Hepatocyte (in vitro differentiated cells): ENCODE data around the gene SSPN. TPM values are rescaled to one million over a fixed set of nuclear protein-coding genes. Genes with fewer than 3 reads are reported as not detected.

ENCODE experiments used
- DNase-seq: peaks from one replicate; pipeline ENCODE4 v3.0.0-alpha.2; 2016; ENCODE audit warnings: low spot score
- H2AFZ ChIP-seq: fragments of 200-600 bp; sonication (generic); 2 replicates; pipeline ENCODE4 v1.6.0; 2016; ENCODE audit warnings: antibody characterized with exemption, mild to moderate bottlenecking
- H3K27ac ChIP-seq: fragments of 200-600 bp; sonication (generic); 2 replicates; pipeline ENCODE4 v1.5.1; 2016; ENCODE audit warnings: mild to moderate bottlenecking
- H3K27me3 ChIP-seq: fragments of 200-600 bp; sonication (generic); 2 replicates; pipeline ENCODE4 v1.6.1; 2016
- H3K36me3 ChIP-seq: fragments of 200-600 bp; sonication (generic); replicated peaks from 2 replicates; pipeline ENCODE4 v1.5.1; 2016; ENCODE audit warnings: low read depth; ENCODE audit not compliant: insufficient read depth
- H3K4me1 ChIP-seq: fragments of 200-600 bp; sonication (generic); 2 replicates; pipeline ENCODE4 v1.5.1; 2016; ENCODE audit warnings: mild to moderate bottlenecking, moderate library complexity; ENCODE audit not compliant: insufficient read depth
- H3K4me2 ChIP-seq: fragments of 200-600 bp; sonication (generic); 2 replicates; pipeline ENCODE4 v1.6.0; 2016
- H3K4me3 ChIP-seq: fragments of 200-600 bp; sonication (generic); 2 replicates; pipeline ENCODE4 v1.5.1; 2016; ENCODE audit warnings: mild to moderate bottlenecking
- H3K79me2 ChIP-seq: fragments of 200-600 bp; sonication (generic); 2 replicates; pipeline ENCODE4 v1.6.0; 2017; ENCODE audit warnings: mild to moderate bottlenecking
- H3K9me2 ChIP-seq: fragments of 200-600 bp; sonication (generic); replicated peaks from 2 replicates; pipeline ENCODE4 v1.6.0; 2017; ENCODE audit warnings: mild to moderate bottlenecking; ENCODE audit not compliant: insufficient read depth
- H3K9me3 ChIP-seq: fragments of 200-600 bp; sonication (generic); 2 replicates; pipeline ENCODE4 v1.5.1; 2016; ENCODE audit warnings: low read depth, mild to moderate bottlenecking
- H4K20me1 ChIP-seq: fragments of 200-600 bp; sonication (generic); 2 replicates; pipeline ENCODE4 v1.6.0; 2016; ENCODE audit warnings: mild to moderate bottlenecking; ENCODE audit not compliant: insufficient read depth, poor library complexity, severe bottlenecking
- EZH2 ChIP-seq: fragments of 200-600 bp; sonication (generic); IDR thresholded peaks from 2 replicates; pipeline ENCODE4 v1.6.1; 2016; ENCODE audit warnings: antibody characterized with exemption, mild to moderate bottlenecking, borderline replicate concordance
- EZH2phosphoT487 ChIP-seq: fragments of 200-600 bp; sonication (generic); IDR thresholded peaks from one replicate; pipeline ENCODE4 v1.6.1; 2018; ENCODE audit warnings: antibody characterized with exemption, mild to moderate bottlenecking, low read depth, moderate library complexity; ENCODE audit not compliant: unreplicated experiment, severe bottlenecking
- WGBS: methylation state at CpG from one replicate; pipeline ENCODE4 v1.1.6; 2016; ENCODE audit warnings: low lambda C conversion rate; ENCODE audit errors: missing lambda C conversion rate; 5-methylcytosine and 5-hydroxymethylcytosine counted together
- polyA plus RNA-seq: library from polyadenylated mRNA; unstranded; fragments of >200 nt; fragmentation: Nextera tagmentation; extraction: Ambion mirVana; gene quantifications from 2 replicates; pipeline ENCODE4 v1.2.1, GENCODE V29; 2016
- total RNA-seq: library from RNA; depleted of rRNA; stranded (reverse); fragments of >200 nt; gene quantifications from 2 replicates; pipeline ENCODE4 v1.2.3, GENCODE V29; 2014
- TF ChIP-seq, protein P1 (sequence below): fragments of 200-600 bp; sonication (generic); IDR thresholded peaks from 2 replicates; pipeline ENCODE4 v1.5.1; 2016; ENCODE audit warnings: antibody characterized with exemption, mild to moderate bottlenecking; ENCODE audit not compliant: poor library complexity

Gene SSPN
- total and polyA plus RNA-seq, 2 experiments from 2014 or later: 1.7 to 12.5 TPM

DNA sequence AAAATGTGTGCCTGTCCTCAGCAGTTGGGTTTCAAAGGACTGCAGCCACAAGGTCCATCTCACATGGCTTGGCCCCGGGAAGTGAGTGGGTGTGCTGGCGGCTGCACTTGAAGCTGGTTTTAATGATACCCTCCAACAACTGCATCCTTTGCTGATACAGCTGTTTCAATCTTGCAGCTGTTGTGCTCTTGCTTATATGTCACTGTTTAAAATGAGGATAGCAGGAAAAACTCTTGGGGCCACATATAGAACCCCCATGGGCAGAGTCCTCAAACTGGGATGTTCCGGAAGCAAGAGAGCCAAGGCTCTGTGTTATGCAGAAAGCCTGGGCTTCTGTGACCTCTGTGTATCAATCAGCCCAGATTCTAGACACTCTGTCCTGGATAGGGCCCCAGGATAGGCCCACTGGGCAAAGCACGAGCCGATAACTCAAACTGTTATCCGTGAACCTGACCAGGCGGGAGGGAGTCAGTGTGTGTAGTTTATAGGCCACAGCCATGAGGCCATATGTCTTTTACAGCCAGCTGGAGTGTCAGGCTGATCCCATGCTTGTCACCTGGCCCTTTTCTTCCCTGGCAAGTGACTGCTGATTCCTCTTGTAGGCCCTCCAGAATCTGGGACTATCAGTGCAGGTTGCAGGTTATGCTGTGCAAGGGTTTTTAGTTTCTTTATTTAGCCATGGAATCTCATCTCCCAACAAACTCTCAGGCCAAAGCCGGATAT is 74.3 kb downstream of the SSPN start:
- no peak overlapping the region for H3K4me3 ChIP-seq
- no peaks in the 10 kb centered on the region for H3K36me3 ChIP-seq
- H4K20me1 ChIP-seq: no peaks in the 10 kb centered on the region
- H3K27me3 ChIP-seq: no peaks in the 10 kb centered on the region
- TF ChIP-seq, protein P1, sequence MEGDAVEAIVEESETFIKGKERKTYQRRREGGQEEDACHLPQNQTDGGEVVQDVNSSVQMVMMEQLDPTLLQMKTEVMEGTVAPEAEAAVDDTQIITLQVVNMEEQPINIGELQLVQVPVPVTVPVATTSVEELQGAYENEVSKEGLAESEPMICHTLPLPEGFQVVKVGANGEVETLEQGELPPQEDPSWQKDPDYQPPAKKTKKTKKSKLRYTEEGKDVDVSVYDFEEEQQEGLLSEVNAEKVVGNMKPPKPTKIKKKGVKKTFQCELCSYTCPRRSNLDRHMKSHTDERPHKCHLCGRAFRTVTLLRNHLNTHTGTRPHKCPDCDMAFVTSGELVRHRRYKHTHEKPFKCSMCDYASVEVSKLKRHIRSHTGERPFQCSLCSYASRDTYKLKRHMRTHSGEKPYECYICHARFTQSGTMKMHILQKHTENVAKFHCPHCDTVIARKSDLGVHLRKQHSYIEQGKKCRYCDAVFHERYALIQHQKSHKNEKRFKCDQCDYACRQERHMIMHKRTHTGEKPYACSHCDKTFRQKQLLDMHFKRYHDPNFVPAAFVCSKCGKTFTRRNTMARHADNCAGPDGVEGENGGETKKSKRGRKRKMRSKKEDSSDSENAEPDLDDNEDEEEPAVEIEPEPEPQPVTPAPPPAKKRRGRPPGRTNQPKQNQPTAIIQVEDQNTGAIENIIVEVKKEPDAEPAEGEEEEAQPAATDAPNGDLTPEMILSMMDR: no peak
- no peak for TF ChIP-seq EZH2
- TF ChIP-seq EZH2phosphoT487: no peak
- H3K4me2 ChIP-seq: no peak overlapping the region
- H3K4me1 ChIP-seq: peaks cover 22% of the 10 kb centered on the region
- 90% methylated on average over 8 of the region's 8 CpGs for WGBS
- H3K27ac ChIP-seq: no peak overlapping the region
- H3K79me2 ChIP-seq: no peaks in the 10 kb centered on the region
- no peaks in the 10 kb centered on the region for H3K9me3 ChIP-seq
- DNase-seq: no peak
- H3K9me2 ChIP-seq: no peaks in the 10 kb centered on the region
- H2AFZ ChIP-seq: no peak overlapping the region

DNA sequence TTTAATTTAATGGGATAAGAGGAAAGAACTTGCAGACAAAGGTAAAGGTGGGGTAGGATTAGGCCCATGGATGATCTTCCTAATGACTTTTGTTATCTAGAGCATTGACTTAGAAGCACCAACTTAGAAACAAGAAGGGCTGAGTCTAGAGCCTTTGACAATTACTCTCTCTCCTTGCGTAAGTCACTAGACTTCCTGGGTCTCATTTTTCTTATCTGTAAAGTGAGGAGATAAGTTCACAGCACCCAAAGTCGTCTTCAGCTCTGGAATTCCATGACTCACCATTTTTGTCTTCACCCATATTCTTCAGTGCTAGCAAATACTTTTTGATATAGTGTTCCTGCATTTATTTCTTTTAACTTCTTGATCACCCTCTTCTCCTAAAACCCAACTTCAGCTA is 75.7 kb downstream of the SSPN start:
- no peak overlapping the region for H3K4me2 ChIP-seq
- WGBS: 50% methylated on average over 2 of the region's 2 CpGs

DNA sequence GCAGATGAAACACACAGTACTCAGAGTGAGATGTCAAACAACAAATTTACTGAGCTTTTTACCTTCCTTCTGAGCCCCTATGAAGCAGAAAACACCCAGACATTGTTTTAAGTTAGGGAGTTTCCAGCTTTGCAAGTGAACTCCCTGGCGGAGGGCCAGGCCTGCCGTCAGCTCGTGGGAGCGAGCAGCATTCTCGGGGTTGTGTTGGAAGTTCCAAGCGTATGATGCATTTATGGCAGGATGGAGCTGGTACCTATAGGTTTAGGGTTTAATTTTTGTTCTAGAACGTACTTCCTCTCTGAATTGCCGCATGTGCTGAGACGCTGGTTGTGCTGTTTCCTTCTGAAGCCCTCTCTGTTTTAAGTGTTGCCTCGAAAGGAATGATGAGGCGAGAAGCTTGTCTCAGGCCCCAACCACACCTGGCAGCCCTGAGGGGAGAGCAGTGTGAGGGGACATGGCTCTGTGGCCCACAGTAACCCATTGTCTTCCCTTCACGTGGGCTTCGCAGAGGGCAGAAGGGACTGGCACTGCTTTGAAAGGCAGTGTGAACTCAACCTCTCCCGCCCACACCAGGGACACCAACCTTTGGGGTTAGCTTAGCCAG is 76.6 kb downstream of the SSPN start:
- 70% methylated on average over 14 of the region's 14 CpGs for WGBS
- H3K27ac ChIP-seq: no peak overlapping the region
- no peaks in the 10 kb centered on the region for H3K79me2 ChIP-seq
- TF ChIP-seq, protein P1: no peak
- TF ChIP-seq EZH2 (no peak), EZH2phosphoT487 (no peak)
- DNase-seq: peak; percentile 82
- H3K36me3 ChIP-seq: no peaks in the 10 kb centered on the region
- H3K9me2 ChIP-seq: no peaks in the 10 kb centered on the region
- no peaks in the 10 kb centered on the region for H3K9me3 ChIP-seq
- H3K4me3 ChIP-seq: no peak overlapping the region
- H2AFZ ChIP-seq: no peak overlapping the region
- peaks cover 31% of the 10 kb centered on the region for H3K4me1 ChIP-seq
- H4K20me1 ChIP-seq: no peaks in the 10 kb centered on the region
- H3K27me3 ChIP-seq: no peaks in the 10 kb centered on the region
- H3K4me2 ChIP-seq: no peak overlapping the region

More for the DNA sequence above, 75.7 kb downstream of the SSPN start:
- no peak overlapping the region for H3K4me3 ChIP-seq
- TF ChIP-seq EZH2: no peak
- TF ChIP-seq, protein P1: no peak
- no peaks in the 10 kb centered on the region for H3K9me2 ChIP-seq
- H2AFZ ChIP-seq: no peak overlapping the region
- H3K4me1 ChIP-seq: peaks cover 31% of the 10 kb centered on the region
- H4K20me1 ChIP-seq: no peaks in the 10 kb centered on the region
- no peaks in the 10 kb centered on the region for H3K79me2 ChIP-seq
- no peaks in the 10 kb centered on the region for H3K9me3 ChIP-seq
- H3K36me3 ChIP-seq: no peaks in the 10 kb centered on the region
- DNase-seq: no peak
- no peaks in the 10 kb centered on the region for H3K27me3 ChIP-seq
- peak overlapping the region; percentile 50 for H3K27ac ChIP-seq
